Measurements from ENCODE around the gene PLD6. TPM values are rescaled to one million over a fixed set of nuclear protein-coding genes. Genes with fewer than 3 reads are reported as not detected.
A peak's percentile ranks its signal among the peaks of the same experiment; 100 is the strongest.
"Not testable (repeated sequence)": the region's sequence is repeated elsewhere in the genome, so short reads cannot be mapped to it uniquely, and the experiment has no call there.

Gene PLD6, protein sequence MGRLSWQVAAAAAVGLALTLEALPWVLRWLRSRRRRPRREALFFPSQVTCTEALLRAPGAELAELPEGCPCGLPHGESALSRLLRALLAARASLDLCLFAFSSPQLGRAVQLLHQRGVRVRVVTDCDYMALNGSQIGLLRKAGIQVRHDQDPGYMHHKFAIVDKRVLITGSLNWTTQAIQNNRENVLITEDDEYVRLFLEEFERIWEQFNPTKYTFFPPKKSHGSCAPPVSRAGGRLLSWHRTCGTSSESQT
- polyA plus RNA-seq, result 5.8 TPM

- peak within 1 kb of the TSS; percentile 92 to 97 (median 93) for H3K27ac Mint-ChIP-seq
- H3K9me3 Mint-ChIP-seq, result no peaks in the 10 kb centered on the region
- H3K4me3 Mint-ChIP-seq, result peak within 1 kb of the TSS; percentile 88 to 95 (median 94)
- H3K27me3 Mint-ChIP-seq, result no peaks in the 10 kb centered on the region
- peaks cover 0 to 14% (median 14%) of the 10 kb centered on the region in 3 donors for H3K4me1 Mint-ChIP-seq
- peaks cover 2% of the 10 kb centered on the region for H3K36me3 Mint-ChIP-seq
Observed at GRCh38 chr17:17206124-17206912, at the start of gene PLD6. Gene PLD6, minus strand, starts transcription at chr17:17206333. Its CDS starts 47 bp downstream, at chr17:17206286.

DNA sequence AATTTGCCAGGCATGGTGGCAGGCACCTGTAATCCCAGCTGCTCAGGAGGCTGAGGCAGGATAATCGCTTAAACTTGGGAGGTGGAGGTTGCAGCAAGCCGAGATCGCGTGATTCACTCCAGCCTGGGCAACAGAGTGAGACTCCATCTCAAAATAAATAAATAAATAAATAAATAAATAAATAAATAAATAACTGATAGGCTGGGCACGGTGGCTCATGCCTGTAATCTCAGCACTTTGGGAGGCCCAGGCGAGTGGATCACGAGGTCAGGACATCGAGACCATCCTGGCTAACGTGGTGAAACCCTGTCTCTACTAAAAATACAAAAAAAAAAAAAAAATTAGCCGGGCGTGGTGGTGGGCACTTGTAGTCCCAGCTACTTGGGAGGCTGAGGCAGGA, 49.6 kb upstream of the PLD6 start:
- H3K9me3 Mint-ChIP-seq, H3K27ac Mint-ChIP-seq, H3K27me3 Mint-ChIP-seq, H3K4me1 Mint-ChIP-seq, H3K4me3 Mint-ChIP-seq: not testable (repeated sequence)
- peaks cover 10% of the 10 kb centered on the region for H3K36me3 Mint-ChIP-seq

GRCh38 chr17:17254036-17254435, 47.9 kb upstream of the PLD6 start:
- Mint-ChIP-seq H3K36me3 (peaks cover 3% of the 10 kb centered on the region), H3K4me3 (no peak overlapping the region), H3K27ac (no peak overlapping the region), H3K4me1 (no peaks in the 10 kb centered on the region), H3K9me3 (no peaks in the 10 kb centered on the region), H3K27me3 (no peaks in the 10 kb centered on the region)

GRCh38 chr17:17253406-17253805, 47.3 kb upstream of the PLD6 start:
- Mint-ChIP-seq H3K4me1 (no peaks in the 10 kb centered on the region), H3K4me3 (no peak overlapping the region), H3K36me3 (peaks cover 3% of the 10 kb centered on the region), H3K27ac (no peak overlapping the region), H3K9me3 (no peaks in the 10 kb centered on the region), H3K27me3 (no peaks in the 10 kb centered on the region)

- Mint-ChIP-seq H3K36me3 (peaks cover 3% of the 10 kb centered on the region), H3K4me1 (no peaks in the 10 kb centered on the region), H3K27me3 (no peaks in the 10 kb centered on the region), H3K27ac (no peak overlapping the region), H3K4me3 (no peak overlapping the region), H3K9me3 (no peaks in the 10 kb centered on the region)
Observed at GRCh38 chr17:17252149-17252661, 46.1 kb upstream of the PLD6 start.

GRCh38 chr17:17246879-17247278, 40.7 kb upstream of the PLD6 start:
- H3K4me1 Mint-ChIP-seq, result no peaks in the 10 kb centered on the region
- H3K36me3 Mint-ChIP-seq, result peaks cover 2% of the 10 kb centered on the region
- H3K27me3 Mint-ChIP-seq, result no peaks in the 10 kb centered on the region
- H3K9me3 Mint-ChIP-seq, result no peaks in the 10 kb centered on the region
- H3K4me3 Mint-ChIP-seq, result no peak overlapping the region
- no peak overlapping the region for H3K27ac Mint-ChIP-seq

GRCh38 chr17:17243163-17243562, 37.0 kb upstream of the PLD6 start:
- H3K36me3 Mint-ChIP-seq, result peaks cover 2% of the 10 kb centered on the region
- H3K4me3 Mint-ChIP-seq, result no peak overlapping the region
- H3K4me1 Mint-ChIP-seq, result no peaks in the 10 kb centered on the region
- no peaks in the 10 kb centered on the region for H3K27me3 Mint-ChIP-seq
- no peaks in the 10 kb centered on the region for H3K9me3 Mint-ChIP-seq
- peak overlapping the region in 1 of 3 donors; percentile 16 for H3K27ac Mint-ChIP-seq

DNA sequence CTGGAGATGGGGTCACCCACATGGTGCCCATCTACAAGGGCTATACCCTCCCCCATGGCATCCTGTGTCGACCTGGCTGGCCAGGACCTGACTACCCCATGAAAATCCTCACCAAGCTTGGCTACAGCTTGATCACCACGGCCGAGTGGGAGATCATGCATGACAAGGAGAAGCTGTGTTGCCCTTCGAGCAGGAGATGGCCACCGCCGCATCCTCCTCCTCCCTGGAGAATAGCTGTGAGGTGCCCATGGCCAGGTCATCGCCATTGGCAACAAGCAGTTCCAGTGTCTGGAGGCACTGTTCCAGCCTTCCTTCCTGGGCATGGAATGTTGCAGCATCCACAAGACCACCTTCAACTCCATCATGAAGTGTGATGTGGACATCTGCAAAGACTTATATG, 36.1 kb upstream of the PLD6 start:
- Mint-ChIP-seq H3K4me1 (peaks cover 0 to 5% (median 2%) of the 10 kb centered on the region in 3 donors), H3K27ac (no peak overlapping the region), H3K27me3 (no peaks in the 10 kb centered on the region)

DNA sequence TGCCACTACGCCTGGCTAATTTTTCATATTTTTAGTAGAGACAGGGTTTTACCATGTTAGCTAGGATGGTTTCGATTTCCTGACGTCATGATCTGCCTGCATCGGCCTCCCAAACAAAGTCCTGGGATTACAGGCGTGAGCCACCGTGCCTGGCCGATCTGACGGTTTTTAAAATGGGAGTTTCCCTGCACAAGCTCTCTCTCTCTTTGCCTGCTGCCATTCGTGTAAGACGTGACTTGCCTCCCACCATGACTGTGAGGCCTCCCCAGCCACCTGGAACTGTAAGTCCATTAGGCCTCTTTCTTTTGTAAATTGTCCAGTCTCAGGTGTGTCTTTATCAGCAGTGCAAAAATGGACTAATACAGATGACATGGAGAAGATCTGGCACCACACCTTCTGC, 35.5 kb upstream of the PLD6 start:
- Mint-ChIP-seq H3K4me1 (peaks cover 0 to 8% (median 2%) of the 10 kb centered on the region in 3 donors), H3K9me3 (no peaks in the 10 kb centered on the region), H3K36me3 (no peaks in the 10 kb centered on the region), H3K27ac (peak overlapping the region in 2 of 3 donors; percentile 25 to 50), H3K27me3 (no peaks in the 10 kb centered on the region), H3K4me3 (peak overlapping the region in 1 of 4 donors; percentile 53)

More for the DNA sequence above, 36.1 kb upstream of the PLD6 start:
- peaks cover 2% of the 10 kb centered on the region for H3K36me3 Mint-ChIP-seq
- no peaks in the 10 kb centered on the region for H3K9me3 Mint-ChIP-seq
- peak overlapping the region in 1 of 4 donors; percentile 53 for H3K4me3 Mint-ChIP-seq

GRCh38 chr17:17239832-17240231, 33.7 kb upstream of the PLD6 start:
- no peaks in the 10 kb centered on the region for H3K27me3 Mint-ChIP-seq
- peaks cover 13 to 23% (median 14%) of the 10 kb centered on the region in 3 donors for H3K4me1 Mint-ChIP-seq
- no peaks in the 10 kb centered on the region for H3K9me3 Mint-ChIP-seq
- peak overlapping the region in 1 of 4 donors; percentile 99 for H3K4me3 Mint-ChIP-seq
- H3K27ac Mint-ChIP-seq, result peak overlapping the region in 1 of 3 donors; percentile 78
- no peaks in the 10 kb centered on the region for H3K36me3 Mint-ChIP-seq

- Mint-ChIP-seq H3K27ac (peak within 1 kb of the TSS; percentile 99 to 100 (median 100)), H3K27me3 (no peaks in the 10 kb centered on the region), H3K9me3 (no peaks in the 10 kb centered on the region), H3K4me1 (peaks cover 13 to 23% (median 14%) of the 10 kb centered on the region in 3 donors), H3K4me3 (peak within 1 kb of the TSS; percentile 94 to 100 (median 97)), H3K36me3 (peaks cover under 1% of the 10 kb centered on the region)
Observed at GRCh38 chr17:17237026-17237799, 31.1 kb upstream of the PLD6 start, which contains the start of gene FLCN. Gene FLCN, minus strand, starts transcription at chr17:17237168. Its CDS starts 9,031 bp downstream, at chr17:17228137.

- Mint-ChIP-seq H3K4me1 (peaks cover 13 to 23% (median 14%) of the 10 kb centered on the region in 3 donors), H3K4me3 (peak overlapping the region; percentile 94 to 100 (median 97)), H3K27me3 (no peaks in the 10 kb centered on the region), H3K36me3 (peaks cover 5% of the 10 kb centered on the region), H3K27ac (peak overlapping the region; percentile 99 to 100 (median 100)), H3K9me3 (no peaks in the 10 kb centered on the region)
Observed at GRCh38 chr17:17236295-17237025, 30.3 kb upstream of the PLD6 start.

- peak overlapping the region; percentile 87 to 100 (median 100) for H3K27ac Mint-ChIP-seq
- peaks cover 5% of the 10 kb centered on the region for H3K36me3 Mint-ChIP-seq
- no peaks in the 10 kb centered on the region for H3K9me3 Mint-ChIP-seq
- H3K27me3 Mint-ChIP-seq, result no peaks in the 10 kb centered on the region
- H3K4me3 Mint-ChIP-seq, result peak overlapping the region; percentile 94 to 100 (median 97)
- H3K4me1 Mint-ChIP-seq, result peaks cover 13 to 23% (median 14%) of the 10 kb centered on the region in 3 donors
Observed at GRCh38 chr17:17235212-17236174, 29.4 kb upstream of the PLD6 start.

Data from IgD-negative memory B cell (primary cell).